ENCODE data around the gene ADAMTS2.

DNA sequence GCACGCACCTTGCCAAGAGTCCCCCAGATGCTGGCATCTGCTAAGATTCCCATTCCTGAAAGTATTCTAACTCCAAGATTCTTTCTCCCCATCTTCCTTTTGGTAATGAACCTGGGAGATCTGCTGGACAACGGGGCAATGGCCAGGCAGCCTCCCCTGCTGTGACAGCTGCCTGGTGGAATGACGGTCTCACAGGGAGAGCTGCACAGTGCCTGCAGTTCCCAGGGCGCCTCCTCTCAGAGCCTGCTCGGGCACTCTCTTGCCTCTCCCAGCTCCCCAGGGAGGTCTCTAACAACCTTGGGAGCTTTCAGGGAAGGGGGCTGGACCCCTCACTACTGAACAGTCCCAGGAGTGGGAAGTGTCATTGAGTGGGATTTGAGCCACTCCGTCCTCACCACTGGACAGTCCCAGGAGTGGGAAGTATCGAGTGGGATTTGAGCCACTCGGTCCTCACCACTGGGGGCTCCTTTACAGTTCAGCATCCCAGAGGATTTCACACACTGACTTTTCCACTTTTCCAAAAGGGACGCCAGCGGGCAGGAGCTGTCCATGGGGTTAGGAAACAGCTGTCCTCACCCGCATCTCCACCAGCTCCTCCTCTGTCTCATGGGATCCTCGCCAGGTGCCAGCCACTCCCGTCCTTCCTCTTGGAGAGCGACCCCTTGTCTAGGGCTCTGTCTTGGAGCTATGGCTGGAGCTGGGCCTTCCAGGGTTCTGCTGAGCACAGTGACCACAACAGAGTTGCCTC lies 65.7 kb downstream of the ADAMTS2 start:
- TF ChIP-seq EZH2 (IDR thresholded peaks at IDR 0.05; ENCODE audit: insufficient read depth, poor library complexity, severe bottlenecking) (no peak), EZH2phosphoT487 (IDR thresholded peaks at IDR 0.05; ENCODE audit: insufficient read depth, low read depth) (no peak)
